Karpas-422 (cell line): Measurements from ENCODE around the gene INTS6. TPM values are rescaled to one million over a fixed set of nuclear protein-coding genes. Genes with fewer than 3 reads are reported as not detected.

ENCODE experiments used
- DNase-seq: peaks from one replicate; pipeline ENCODE4 v3.0.0-alpha.2; 2015
- H2AFZ ChIP-seq: fragments of 200-600 bp; sonication (generic); 2 replicates; pipeline ENCODE4 v1.6.1; 2014; ENCODE audit warnings: antibody characterized with exemption, low read length, mixed read lengths
- H3K27ac ChIP-seq: fragments of 200-600 bp; sonication (generic); 2 replicates; pipeline ENCODE4 v1.5.1; 2014; ENCODE audit warnings: mild to moderate bottlenecking, low read length, moderate library complexity
- H3K27me3 ChIP-seq: fragments of 200-600 bp; sonication (generic); 2 replicates; pipeline ENCODE4 v1.6.1; 2014; ENCODE audit warnings: low read length, mixed read lengths
- H3K36me3 ChIP-seq: fragments of 200-600 bp; sonication (generic); 2 replicates; pipeline ENCODE4 v1.6.1; 2014; ENCODE audit warnings: low read length, mixed read lengths; ENCODE audit not compliant: insufficient read depth
- H3K4me1 ChIP-seq: fragments of 200-600 bp; sonication (generic); 2 replicates; pipeline ENCODE4 v1.6.1; 2014; ENCODE audit warnings: mild to moderate bottlenecking, low read length, mixed read lengths
- H3K4me2 ChIP-seq: fragments of 200-600 bp; sonication (generic); 2 replicates; pipeline ENCODE4 v1.6.1; 2014; ENCODE audit warnings: low read length, low read depth, mild to moderate bottlenecking; ENCODE audit not compliant: poor library complexity, severe bottlenecking
- H3K4me3 ChIP-seq: fragments of 200-600 bp; sonication (generic); 2 replicates; pipeline ENCODE4 v1.5.1; 2014; ENCODE audit warnings: mild to moderate bottlenecking, antibody characterized with exemption, low read length, mixed read lengths
- H3K79me2 ChIP-seq: fragments of 200-600 bp; sonication (generic); 2 replicates; pipeline ENCODE4 v1.6.1; 2014; ENCODE audit warnings: mild to moderate bottlenecking, low read length, mixed read lengths
- H3K9ac ChIP-seq: fragments of 200-600 bp; sonication (generic); 2 replicates; pipeline ENCODE4 v1.6.0; 2014; ENCODE audit warnings: low read length
- H3K9me2 ChIP-seq: fragments of 200-600 bp; sonication (generic), shearing (Covaris generic); replicated peaks from 2 replicates; pipeline ENCODE4 v1.6.0; 2014; ENCODE audit warnings: mild to moderate bottlenecking, low read length, moderate library complexity; ENCODE audit not compliant: insufficient read depth
- H3K9me3 ChIP-seq: fragments of 300-700, 200-600 bp; sonication (generic); 2 replicates; pipeline ENCODE4 v1.6.1; 2014; ENCODE audit warnings: low read length, mixed read lengths
- H4K20me1 ChIP-seq: fragments of 200-600 bp; sonication (generic); 2 replicates; pipeline ENCODE4 v1.6.1; 2014; ENCODE audit warnings: mild to moderate bottlenecking, antibody characterized with exemption, low read length, low read depth; ENCODE audit not compliant: insufficient read depth
- total RNA-seq: library from RNA; depleted of rRNA; stranded (reverse); fragments of >200 nt; shearing (Covaris generic); gene quantifications from 2 replicates; pipeline ENCODE4 v1.2.3, GENCODE V29; 2014; ENCODE audit warnings: low replicate concordance

Gene INTS6
- total RNA-seq, 1 experiment from 2014 or later: 86.2 TPM

DNA sequence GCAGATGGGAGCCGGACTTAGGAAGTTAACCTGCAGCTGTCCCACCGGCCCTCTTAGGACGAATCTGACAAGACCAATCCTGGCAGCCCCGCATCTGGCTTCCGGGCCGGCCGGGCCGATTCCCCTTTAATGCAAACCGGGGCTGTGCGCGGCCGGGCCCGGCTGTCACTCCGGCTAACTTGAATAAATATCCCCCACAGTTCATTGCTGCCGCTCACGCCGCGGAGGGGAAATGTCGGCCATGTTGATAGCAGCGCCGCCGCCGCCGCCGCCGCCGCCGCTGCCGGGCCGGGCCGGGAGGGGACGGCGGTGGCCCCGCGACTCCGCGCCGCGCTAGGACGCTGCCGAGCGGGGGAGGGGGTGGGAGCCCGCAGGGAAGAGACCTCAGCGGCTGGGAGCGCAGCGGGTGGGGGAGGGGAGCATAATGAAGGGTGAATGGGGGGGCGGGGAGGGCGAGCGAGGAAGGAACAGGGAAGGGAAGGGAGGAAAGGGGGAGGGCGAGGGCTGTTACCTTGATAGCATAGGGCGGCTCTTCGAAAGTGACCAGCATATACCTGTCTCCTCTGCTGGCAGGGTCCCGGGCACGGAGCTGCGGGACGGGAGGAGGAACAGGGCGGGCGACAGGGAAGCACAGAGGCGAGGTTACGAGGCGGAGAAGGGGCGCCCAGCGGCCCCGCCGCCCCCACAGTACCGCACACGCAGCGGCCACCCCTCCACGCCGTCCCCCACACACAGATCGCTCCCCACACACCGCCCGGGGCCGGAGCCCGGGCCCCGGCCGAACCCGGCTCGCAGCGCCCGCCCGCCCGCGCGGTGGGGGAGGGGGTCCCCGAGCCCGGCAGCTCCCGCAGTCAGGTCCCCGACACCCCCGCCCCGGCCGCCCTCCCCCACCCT, 1.1 kb downstream of the INTS6 start:
- Histone ChIP-seq H3K9me3 (no peaks in the 10 kb centered on the region), H3K4me1 (peaks cover 31% of the 10 kb centered on the region), H3K36me3 (peaks cover 46% of the 10 kb centered on the region; the same call in 1 of the 2 replicates), H3K27me3 (no peaks in the 10 kb centered on the region), H2AFZ (no peak overlapping the region), H3K79me2 (peaks cover 19% of the 10 kb centered on the region), H3K4me3 (peak overlapping the region; percentile 96), H3K9ac (peak overlapping the region; percentile 100), H3K4me2 (peak overlapping the region; percentile 96), H3K9me2 (no peaks in the 10 kb centered on the region), H3K27ac (peak overlapping the region; percentile 87), H4K20me1 (no peaks in the 10 kb centered on the region)
- peak; percentile 93 for DNase-seq

DNA sequence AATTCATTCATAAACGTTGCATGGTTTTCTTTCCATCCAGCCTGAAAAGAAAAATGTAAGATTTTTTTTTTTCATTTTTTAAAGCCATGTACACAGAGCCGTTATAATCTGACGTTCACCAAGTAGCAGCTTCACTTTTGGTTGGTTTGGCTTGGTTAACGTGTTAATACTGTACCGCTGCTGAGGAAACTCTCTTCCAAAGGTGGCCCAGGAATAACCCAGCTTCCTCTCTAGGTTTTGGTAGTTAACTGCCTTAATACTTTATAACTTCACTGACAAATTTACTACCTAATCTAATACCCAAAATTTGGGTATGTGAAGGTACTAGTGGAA, 1.7 kb downstream of the INTS6 start:
- H3K79me2 ChIP-seq: peaks cover 21% of the 10 kb centered on the region
- peaks cover 50% of the 10 kb centered on the region; the same call in 1 of the 2 replicates for H3K36me3 ChIP-seq
- H3K9me3 ChIP-seq: no peaks in the 10 kb centered on the region
- DNase-seq: peak; percentile 51
- H3K27me3 ChIP-seq: no peaks in the 10 kb centered on the region
- H3K9ac ChIP-seq: peak overlapping the region; percentile 100
- H3K4me1 ChIP-seq: peaks cover 31% of the 10 kb centered on the region
- peak overlapping the region; percentile 96 for H3K4me3 ChIP-seq
- H2AFZ ChIP-seq: no peak overlapping the region
- no peaks in the 10 kb centered on the region for H4K20me1 ChIP-seq
- peak overlapping the region; percentile 96 for H3K4me2 ChIP-seq
- no peaks in the 10 kb centered on the region for H3K9me2 ChIP-seq
- H3K27ac ChIP-seq: peak overlapping the region; percentile 87

DNA sequence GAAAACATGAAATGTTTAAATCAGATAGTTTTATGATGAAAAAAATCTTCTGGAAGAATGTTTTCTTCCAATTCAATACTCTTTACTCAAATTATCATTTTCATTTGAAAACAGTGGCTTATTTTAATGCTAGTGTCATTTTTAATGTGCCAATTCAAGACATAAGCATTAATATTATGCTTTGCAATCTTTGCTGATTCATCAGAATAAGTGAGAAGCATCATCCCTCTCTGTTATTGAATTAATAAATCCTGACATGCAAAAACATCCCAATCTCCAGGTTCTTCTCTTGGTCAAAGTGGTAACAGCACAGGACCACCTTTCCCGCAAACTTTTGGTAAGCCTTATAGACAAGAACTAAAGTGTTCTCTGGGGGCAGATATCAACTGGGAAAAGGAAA, 3.8 kb downstream of the INTS6 start:
- peaks cover 25% of the 10 kb centered on the region for H3K4me1 ChIP-seq
- no peak for DNase-seq

DNA sequence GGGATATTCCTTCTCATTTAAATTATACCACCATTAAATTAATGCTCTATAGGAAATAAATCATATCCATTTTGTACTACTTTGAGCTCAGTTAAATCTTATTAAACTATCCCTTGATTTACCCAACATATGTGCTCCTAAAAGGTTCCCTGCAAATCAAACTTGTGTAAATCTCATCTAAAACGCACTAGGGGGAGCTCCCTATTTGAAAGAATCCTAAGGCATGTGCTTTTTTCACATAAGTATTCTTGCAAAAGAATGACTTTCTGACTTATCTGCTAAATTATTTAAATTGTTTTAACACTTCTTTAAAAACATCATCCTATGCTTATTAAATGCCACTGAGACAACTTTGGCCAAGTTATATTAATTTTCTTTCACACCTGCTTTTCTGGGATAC, 7.9 kb downstream of the INTS6 start:
- H3K27me3 ChIP-seq: no peaks in the 10 kb centered on the region
- H3K4me2 ChIP-seq: no peak overlapping the region
- no peak for DNase-seq
- H4K20me1 ChIP-seq: no peaks in the 10 kb centered on the region
- H3K9me2 ChIP-seq: no peaks in the 10 kb centered on the region
- H3K27ac ChIP-seq: no peak overlapping the region
- H3K9me3 ChIP-seq: no peaks in the 10 kb centered on the region
- H2AFZ ChIP-seq: no peak overlapping the region
- peaks cover 16% of the 10 kb centered on the region for H3K79me2 ChIP-seq
- peaks cover 11% of the 10 kb centered on the region for H3K4me1 ChIP-seq
- peaks cover 33% of the 10 kb centered on the region; the same call in 1 of the 2 replicates for H3K36me3 ChIP-seq
- no peak overlapping the region for H3K4me3 ChIP-seq
- no peak overlapping the region for H3K9ac ChIP-seq

More for the DNA sequence above, 3.8 kb downstream of the INTS6 start:
- no peak overlapping the region for H2AFZ ChIP-seq
- H3K4me2 ChIP-seq: no peak overlapping the region
- H3K79me2 ChIP-seq: peaks cover 27% of the 10 kb centered on the region
- H3K36me3 ChIP-seq: peaks cover 47% of the 10 kb centered on the region; the same call in 1 of the 2 replicates
- H3K9ac ChIP-seq: no peak overlapping the region
- H3K27ac ChIP-seq: peak overlapping the region; percentile 87; the same call in 1 of the 2 replicates
- no peaks in the 10 kb centered on the region for H4K20me1 ChIP-seq
- H3K4me3 ChIP-seq: no peak overlapping the region
- H3K27me3 ChIP-seq: no peaks in the 10 kb centered on the region
- no peaks in the 10 kb centered on the region for H3K9me2 ChIP-seq
- no peaks in the 10 kb centered on the region for H3K9me3 ChIP-seq

DNA sequence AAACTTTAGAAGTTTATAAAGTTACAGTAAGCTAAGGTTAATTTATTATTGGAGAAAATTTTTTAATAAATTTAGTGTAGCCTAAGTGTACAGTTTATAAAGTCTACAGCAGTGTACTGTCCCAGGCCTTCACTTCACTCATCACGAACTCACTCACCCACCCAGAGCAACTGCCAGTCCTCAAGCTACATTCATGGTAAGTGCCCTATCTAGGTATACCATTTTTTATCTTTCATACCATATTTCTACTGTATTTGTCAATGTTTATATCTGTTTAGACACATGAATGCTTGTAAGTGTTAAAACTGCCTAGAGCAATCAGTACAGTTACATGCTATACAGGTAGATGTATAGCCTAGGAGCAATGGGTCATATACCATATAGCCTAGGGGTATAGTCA, 12.5 kb downstream of the INTS6 start:
- Histone ChIP-seq H3K9me2 (no peaks in the 10 kb centered on the region), H3K4me2 (no peak overlapping the region), H3K4me3 (no peak overlapping the region), H3K9ac (no peak overlapping the region), H4K20me1 (no peaks in the 10 kb centered on the region), H2AFZ (no peak overlapping the region), H3K79me2 (peaks cover 41% of the 10 kb centered on the region), H3K9me3 (no peaks in the 10 kb centered on the region), H3K4me1 (peaks cover 37% of the 10 kb centered on the region), H3K27me3 (no peaks in the 10 kb centered on the region), H3K36me3 (peaks cover 16% of the 10 kb centered on the region; the same call in 1 of the 2 replicates), H3K27ac (no peak overlapping the region)
- DNase-seq: no peak

DNA sequence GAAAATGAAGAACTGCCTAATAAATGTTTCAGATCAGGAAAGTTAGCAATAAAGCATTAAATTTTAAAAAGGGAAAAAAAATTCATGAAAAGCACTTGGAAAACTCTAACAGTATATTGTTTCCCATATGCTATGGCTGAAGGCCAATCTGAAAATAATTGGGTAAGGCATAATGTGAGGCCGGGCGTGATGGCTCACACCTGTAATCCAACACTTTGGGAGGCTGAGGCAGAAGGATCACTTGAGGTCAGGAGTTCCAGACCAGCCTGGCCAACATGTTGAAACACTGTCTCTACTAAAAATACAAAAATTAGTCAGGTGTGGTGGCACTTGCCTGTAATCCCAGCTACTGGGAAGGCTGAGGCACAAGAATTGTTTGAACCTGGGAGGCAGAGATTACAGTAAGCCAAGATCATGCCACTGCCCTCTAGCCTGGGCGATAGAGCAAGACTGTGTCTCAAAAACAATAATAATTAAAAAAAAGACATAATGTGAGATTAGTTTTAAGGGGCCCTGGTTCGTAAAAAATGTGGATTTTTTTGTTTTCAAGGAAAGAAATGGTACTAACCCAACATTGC, 15.2 kb downstream of the INTS6 start:
- no peaks in the 10 kb centered on the region for H3K9me3 ChIP-seq
- no peak overlapping the region for H2AFZ ChIP-seq
- H3K36me3 ChIP-seq: peaks cover 28% of the 10 kb centered on the region
- H3K9me2 ChIP-seq: no peaks in the 10 kb centered on the region
- H4K20me1 ChIP-seq: no peaks in the 10 kb centered on the region
- H3K79me2 ChIP-seq: peaks cover 66% of the 10 kb centered on the region
- H3K27ac ChIP-seq: peak overlapping the region; percentile 52; the same call in 1 of the 2 replicates
- H3K9ac ChIP-seq: no peak overlapping the region
- no peak overlapping the region for H3K4me3 ChIP-seq
- no peak overlapping the region for H3K4me2 ChIP-seq
- no peaks in the 10 kb centered on the region for H3K27me3 ChIP-seq
- no peak for DNase-seq
- H3K4me1 ChIP-seq: peaks cover 38% of the 10 kb centered on the region

DNA sequence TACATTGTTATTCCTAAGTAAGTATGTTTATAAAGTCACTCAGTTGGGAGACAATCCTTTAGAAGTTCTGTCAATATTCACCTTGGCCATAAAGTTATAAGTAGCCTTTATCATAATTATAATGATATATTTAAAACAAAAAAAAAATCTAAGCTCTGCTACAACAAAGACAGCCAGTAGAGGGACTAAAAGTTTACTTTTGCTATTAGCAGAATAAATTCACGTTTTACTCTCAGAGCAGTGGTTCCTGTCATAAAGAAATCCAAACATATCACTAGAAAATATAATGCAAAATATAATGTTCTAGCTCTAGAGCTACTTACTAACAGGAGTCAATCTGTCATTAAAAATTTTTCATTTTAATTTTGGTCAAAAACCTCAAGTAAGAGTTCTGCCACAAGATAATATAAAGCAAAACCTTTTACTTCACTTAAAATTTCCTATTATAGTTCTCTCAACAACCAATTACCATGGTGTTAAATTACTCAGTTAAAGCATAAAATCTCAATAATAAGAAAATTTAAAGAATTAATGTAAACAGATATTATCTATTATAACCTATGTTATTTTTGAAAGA, 17.7 kb downstream of the INTS6 start:
- Histone ChIP-seq H2AFZ (no peak overlapping the region), H3K27ac (peak overlapping the region; percentile 36), H3K9ac (no peak overlapping the region), H3K9me2 (no peaks in the 10 kb centered on the region), H3K9me3 (no peaks in the 10 kb centered on the region), H3K27me3 (no peaks in the 10 kb centered on the region), H3K79me2 (peaks cover 84% of the 10 kb centered on the region), H3K4me3 (no peak overlapping the region), H3K4me2 (no peak overlapping the region), H3K4me1 (peaks cover 51% of the 10 kb centered on the region), H3K36me3 (peaks cover 42% of the 10 kb centered on the region), H4K20me1 (no peaks in the 10 kb centered on the region)
- peak; percentile 73 for DNase-seq

DNA sequence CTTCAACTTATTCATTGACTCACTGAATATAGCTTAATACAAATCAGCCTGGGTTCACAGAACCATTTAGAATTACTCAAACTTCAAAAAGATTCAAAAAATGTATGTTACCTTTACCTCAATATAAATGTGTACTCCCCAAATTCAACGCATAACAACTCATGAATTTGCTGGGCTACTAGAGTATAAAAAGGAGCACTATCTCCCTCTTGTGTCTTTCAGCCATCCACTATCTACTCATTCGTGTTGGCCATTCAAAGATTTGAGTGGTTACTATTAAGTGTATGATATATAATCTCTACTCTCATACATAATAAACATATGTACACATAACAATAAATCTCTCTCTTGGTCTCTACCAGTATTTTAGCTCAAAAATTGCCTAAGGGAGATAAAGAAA, 20.3 kb downstream of the INTS6 start:
- Histone ChIP-seq H3K27me3 (no peaks in the 10 kb centered on the region), H4K20me1 (no peaks in the 10 kb centered on the region), H2AFZ (no peak overlapping the region), H3K9me2 (no peaks in the 10 kb centered on the region), H3K79me2 (peaks cover 89% of the 10 kb centered on the region), H3K4me3 (no peak overlapping the region), H3K4me1 (peaks cover 35% of the 10 kb centered on the region), H3K9ac (no peak overlapping the region), H3K27ac (no peak overlapping the region), H3K4me2 (no peak overlapping the region), H3K9me3 (no peaks in the 10 kb centered on the region), H3K36me3 (peaks cover 47% of the 10 kb centered on the region)
- no peak for DNase-seq
